ENCODE measurements around the gene CLIC5. TPM values are rescaled to one million over a fixed set of nuclear protein-coding genes. Genes with fewer than 3 reads are reported as not detected.

Gene CLIC5
- total RNA-seq, 4 donors from 2014 or later: 1.2 to 1.9 (median 1.4) TPM

- DNase-seq (ENCODE audit: low spot score in 2 of 2): no peak
- no peak overlapping the region for H3K4me3 ChIP-seq (ENCODE audit: low read depth, poor library complexity, severe bottlenecking)
- TF ChIP-seq CTCF (IDR thresholded peaks at IDR 0.05) (no peak), POLR2A (IDR thresholded peaks at IDR 0.05) (no peak)
- intact Hi-C loops (cut with DNase I; ENCODE audit: low total_unique reads): no loop called here
- WGBS, 2 donors: 66 to 81% methylated on average over 10 of the region's 10 CpGs
Measured at GRCh38 chr6:45854149-45854742, 161.4 kb downstream of the CLIC5 start.

GRCh38 chr6:45851034-45851400, 164.6 kb downstream of the CLIC5 start:
- TF ChIP-seq CTCF (IDR thresholded peaks at IDR 0.05) (no peak), POLR2A (IDR thresholded peaks at IDR 0.05) (no peak)
- 83 to 88% methylated on average over 1 of the region's 1 CpG for WGBS, 2 donors
- DNase-seq (ENCODE audit: low spot score in 2 of 2): no peak
- no peak overlapping the region for H3K4me3 ChIP-seq (ENCODE audit: low read depth, poor library complexity, severe bottlenecking)
- intact Hi-C loops (cut with DNase I; ENCODE audit: low total_unique reads): no loop called here

GRCh38 chr6:45850378-45851033, 165.2 kb downstream of the CLIC5 start:
- no peak overlapping the region for H3K4me3 ChIP-seq (ENCODE audit: low read depth, poor library complexity, severe bottlenecking)
- WGBS, 2 donors: 71 to 82% methylated on average over 8 of the region's 8 CpGs
- no peak for DNase-seq (ENCODE audit: low spot score in 2 of 2)
- intact Hi-C loops (cut with DNase I; ENCODE audit: low total_unique reads): no loop called here
- TF ChIP-seq POLR2A (IDR thresholded peaks at IDR 0.05): no peak
- TF ChIP-seq CTCF (IDR thresholded peaks at IDR 0.05): no peak

- intact Hi-C loops (cut with DNase I; ENCODE audit: low total_unique reads): loop anchor here (5.0 kb wide), 1 partner anchor 1152 kb away; no protein-coding TSS in a partner anchor
Measured at GRCh38 chr6:45845567-45845966, 170.1 kb downstream of the CLIC5 start.

GRCh38 chr6:45844986-45845385, 170.7 kb downstream of the CLIC5 start:
- WGBS, 2 donors: 92% methylated on average over 8 of the region's 8 CpGs
- DNase-seq (ENCODE audit: low spot score in 2 of 2): no peak
- TF ChIP-seq CTCF (IDR thresholded peaks at IDR 0.05) (no peak), POLR2A (IDR thresholded peaks at IDR 0.05) (no peak)
- intact Hi-C loops (cut with DNase I; ENCODE audit: low total_unique reads): loop anchor here (5.0 kb wide), 1 partner anchor 1152 kb away; no protein-coding TSS in a partner anchor
- no peak overlapping the region for H3K4me3 ChIP-seq (ENCODE audit: low read depth, poor library complexity, severe bottlenecking)

More at GRCh38 chr6:45845567-45845966, 170.1 kb downstream of the CLIC5 start:
- WGBS, 2 donors: 48 to 61% methylated on average over 1 of the region's 1 CpG
- TF ChIP-seq CTCF (IDR thresholded peaks at IDR 0.05) (no peak), POLR2A (IDR thresholded peaks at IDR 0.05) (no peak)
- DNase-seq (ENCODE audit: low spot score in 2 of 2): no peak
- H3K4me3 ChIP-seq (ENCODE audit: low read depth, poor library complexity, severe bottlenecking): no peak overlapping the region
